Measurements from ENCODE around the gene GYG1. TPM values are rescaled to one million over a fixed set of nuclear protein-coding genes. Genes with fewer than 3 reads are reported as not detected.

GYG1 gene
- total RNA-seq (16.3 and 20.4 TPM in 2 replicates), polyA plus RNA-seq (9.5 and 10.8 TPM in 2 replicates), polyA minus RNA-seq (8.1 and 26.5 TPM in 2 replicates)
- 12.8 TPM for total RNA-seq (2013)

DNA sequence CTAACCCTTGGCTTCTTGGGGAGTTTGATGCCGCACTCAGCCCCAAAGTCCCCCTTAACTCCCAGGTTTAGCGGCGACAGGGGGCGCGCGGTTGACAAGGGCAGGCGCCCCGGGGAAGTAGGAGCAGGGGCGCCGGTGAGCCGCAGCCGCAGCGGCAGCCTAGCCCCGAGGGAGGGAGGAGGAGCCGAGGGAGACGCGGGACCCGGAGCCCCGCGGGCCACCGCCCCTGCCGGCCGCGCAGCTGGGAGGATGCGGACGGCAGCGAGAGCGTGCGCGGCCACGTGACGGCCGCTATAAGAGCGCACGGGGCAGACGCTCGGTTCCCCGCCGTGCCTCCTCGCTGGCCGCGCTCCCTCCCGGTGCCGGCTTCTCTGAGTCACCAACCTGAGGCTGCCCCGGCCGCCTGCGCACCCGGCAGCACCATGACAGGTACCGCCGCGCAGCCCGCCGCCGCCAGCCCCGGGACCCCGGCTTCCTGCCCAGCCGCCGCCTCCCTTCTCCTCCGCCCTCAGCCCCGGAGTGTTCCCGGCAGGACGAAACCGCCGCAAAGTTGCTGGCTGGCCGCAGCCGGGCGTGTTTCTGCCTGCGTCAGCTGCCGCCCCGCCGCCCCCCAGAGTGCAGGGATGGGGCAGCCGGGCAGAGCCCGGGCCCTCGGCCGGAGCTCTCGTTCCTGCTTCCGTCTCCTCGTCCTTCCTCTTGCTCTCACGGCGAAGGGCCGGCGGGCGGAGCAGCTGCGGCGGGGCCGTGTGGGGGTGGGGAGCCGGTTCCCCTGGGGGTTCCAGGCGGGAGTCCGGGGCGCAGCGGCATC lies at the start of gene GYG1:
GYG1 (plus strand) TSS at position 322 of the 808 bp plus-strand sequence; CDS start at position 423, 101 bp downstream.
- peak within 1 kb of the TSS; percentile 82 for H3K27ac Mint-ChIP-seq
- Histone ChIP-seq H3K4me2 (replicated peaks; ENCODE audit: low read depth, low read length, poor library complexity, severe bottlenecking) (peak within 1 kb of the TSS; percentile 94), H3K9ac (ENCODE audit: low read length) (peak within 1 kb of the TSS; percentile 81), H3K4me3 (ENCODE audit: control extremely low read depth in 1 of 5, extremely low read depth in 1 of 5, insufficient read depth in 1 of 5, low read depth in 2 of 5, low read length in 4 of 5) (peak within 1 kb of the TSS; percentile 60 to 93 (median 86)), H3K9me3 (ENCODE audit: control extremely low read depth in 1 of 3, control insufficient read depth in 2 of 3, insufficient read depth in 1 of 3, low read length in 2 of 3) (no peaks in the 10 kb centered on the region), H3K36me3 (replicated peaks in 1 of 2; ENCODE audit: control extremely low read depth in 1 of 2, control insufficient read depth in 1 of 2, extremely low read depth in 1 of 2, insufficient read depth in 2 of 2, low read length in 1 of 2) (peaks cover 0 to 9% of the 10 kb centered on the region in 2 experiments), H2AFZ (ENCODE audit: insufficient read depth, low read depth, low read length, poor library complexity, severe bottlenecking) (peak within 1 kb of the TSS; percentile 96), H3K27me3 (replicated peaks in 1 of 4; ENCODE audit: control extremely low read depth in 1 of 4, control insufficient read depth in 3 of 4, insufficient read depth in 4 of 4, low read length in 3 of 4) (no peaks in the 10 kb centered on the region), H4K20me1 (ENCODE audit: control insufficient read depth, insufficient read depth, low read length, poor library complexity, severe bottlenecking) (peaks cover 6% of the 10 kb centered on the region), H3K4me1 (ENCODE audit: control insufficient read depth in 2 of 2, insufficient read depth in 2 of 2, low read length in 2 of 2) (peaks cover 14 to 19% of the 10 kb centered on the region in 2 donors), H3K79me2 (ENCODE audit: control insufficient read depth, insufficient read depth, low read length) (no peaks in the 10 kb centered on the region), H3K27ac (ENCODE audit: low read length in 2 of 2) (peak within 1 kb of the TSS; percentile 41 to 73)
- peaks cover 15% of the 10 kb centered on the region for H3K4me1 Mint-ChIP-seq
- ATAC-seq (ENCODE audit: low read depth) (peak; percentile 89), DNase-seq (peak; percentile 89)
- under 1% methylated on average over 89 of the region's 91 CpGs for WGBS (ENCODE audit: insufficient coverage)
- TF ChIP-seq EZH2 (IDR thresholded peaks at IDR 0.05; ENCODE audit: borderline replicate concordance, insufficient read depth, low read depth, low read length, poor library complexity, severe bottlenecking) (no peak), CTCF (IDR thresholded peaks at IDR 0.05) (peak; percentile 18)
- POLR2A ChIA-PET, result no interaction called here
- no peaks in the 10 kb centered on the region for H3K27me3 Mint-ChIP-seq
- H3K9me3 Mint-ChIP-seq (ENCODE audit: insufficient read depth), result no peaks in the 10 kb centered on the region
- intact Hi-C loops (cut with micrococcal nuclease), result loop anchor here (1.0 to 10.0 kb wide), 3 partner anchors 95 to 823 kb away; partner anchors contain the start of genes HLTF, HPS3 and RNF13
- H3K4me3 Mint-ChIP-seq, result peak within 1 kb of the TSS; percentile 85
- CTCF ChIA-PET, result interaction anchor here (0.7 to 1.7 kb wide), 6 partner anchors 8 to 138 kb away, joined by 3 to 4 read pairs (median 4); partner anchors contain the start of gene HPS3
